Measurements from ENCODE around the gene A2M. TPM values are rescaled to one million over a fixed set of nuclear protein-coding genes. Genes with fewer than 3 reads are reported as not detected.
A peak's percentile ranks its signal among the peaks of the same experiment; 100 is the strongest.

Gene A2M
- total RNA-seq, result not detected in 2 replicates
- 6.4 TPM for total RNA-seq (2013)
- 0.04 and 0.26 TPM in 2 replicates for polyA plus RNA-seq
- 0.21 TPM in 1 of 2 replicates, not detected in the other for polyA minus RNA-seq

DNA sequence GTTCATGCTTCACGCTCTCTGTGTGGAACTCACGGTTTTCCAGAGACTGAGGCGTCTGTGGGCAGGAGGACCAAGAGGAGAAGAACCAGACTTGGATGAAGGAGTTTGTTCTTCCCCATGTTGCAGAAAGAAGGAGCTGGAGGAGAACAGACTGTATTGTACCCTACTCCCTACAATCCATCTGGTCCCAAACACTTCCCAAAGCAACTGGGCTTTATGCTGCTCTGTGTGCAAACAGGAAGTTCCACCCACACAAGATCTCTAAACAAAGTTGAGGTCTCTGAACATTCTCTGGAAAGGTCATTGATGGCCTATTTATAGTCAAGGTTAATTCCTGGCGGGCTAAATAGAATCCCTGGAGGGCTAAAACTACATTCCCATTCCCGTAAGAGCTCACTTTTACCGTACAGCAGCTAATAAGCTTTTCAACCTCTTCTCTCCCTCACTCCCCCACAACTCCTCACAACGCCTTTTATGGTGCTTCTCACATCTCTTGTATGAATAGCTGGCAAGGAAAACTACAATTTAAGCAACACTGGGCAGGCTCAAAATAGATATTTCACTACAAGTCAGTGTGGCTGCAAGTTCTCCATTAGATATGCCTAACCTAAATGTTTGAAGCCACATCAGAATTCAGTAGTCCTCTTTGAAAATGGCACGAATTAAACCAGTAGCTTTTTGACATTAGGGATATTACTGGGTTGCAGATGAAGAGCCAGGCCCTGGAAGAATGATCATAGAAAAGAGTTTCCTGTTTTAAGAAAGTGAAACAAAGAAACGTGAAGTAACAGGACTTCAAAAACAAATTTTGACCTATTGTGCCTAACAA, at the start of gene A2M:
TSS of gene A2M (minus strand) at position 189 of the 829 bp plus-strand sequence. CDS start at position 119, 70 bp downstream.
- H3K4me3 ChIP-seq (ENCODE audit: control extremely low read depth in 1 of 5, extremely low read depth in 1 of 5, insufficient read depth in 1 of 5, low read depth in 2 of 5, low read length in 4 of 5), result no peak within 1 kb of the TSS
- intact Hi-C loops (cut with micrococcal nuclease), result no loop called here
- H3K4me1 ChIP-seq (ENCODE audit: control insufficient read depth in 2 of 2, insufficient read depth in 2 of 2, low read length in 2 of 2), result peaks cover 6 to 17% of the 10 kb centered on the region in 2 donors
- DNase-seq, result no peak
- TF ChIP-seq EZH2 (IDR thresholded peaks at IDR 0.05; ENCODE audit: borderline replicate concordance, insufficient read depth, low read depth, low read length, poor library complexity, severe bottlenecking), result no peak
- TF ChIP-seq, protein P1, sequence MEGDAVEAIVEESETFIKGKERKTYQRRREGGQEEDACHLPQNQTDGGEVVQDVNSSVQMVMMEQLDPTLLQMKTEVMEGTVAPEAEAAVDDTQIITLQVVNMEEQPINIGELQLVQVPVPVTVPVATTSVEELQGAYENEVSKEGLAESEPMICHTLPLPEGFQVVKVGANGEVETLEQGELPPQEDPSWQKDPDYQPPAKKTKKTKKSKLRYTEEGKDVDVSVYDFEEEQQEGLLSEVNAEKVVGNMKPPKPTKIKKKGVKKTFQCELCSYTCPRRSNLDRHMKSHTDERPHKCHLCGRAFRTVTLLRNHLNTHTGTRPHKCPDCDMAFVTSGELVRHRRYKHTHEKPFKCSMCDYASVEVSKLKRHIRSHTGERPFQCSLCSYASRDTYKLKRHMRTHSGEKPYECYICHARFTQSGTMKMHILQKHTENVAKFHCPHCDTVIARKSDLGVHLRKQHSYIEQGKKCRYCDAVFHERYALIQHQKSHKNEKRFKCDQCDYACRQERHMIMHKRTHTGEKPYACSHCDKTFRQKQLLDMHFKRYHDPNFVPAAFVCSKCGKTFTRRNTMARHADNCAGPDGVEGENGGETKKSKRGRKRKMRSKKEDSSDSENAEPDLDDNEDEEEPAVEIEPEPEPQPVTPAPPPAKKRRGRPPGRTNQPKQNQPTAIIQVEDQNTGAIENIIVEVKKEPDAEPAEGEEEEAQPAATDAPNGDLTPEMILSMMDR (IDR thresholded peaks at IDR 0.05), result no peak
- Mint-ChIP-seq H3K27me3 (peaks cover 26% of the 10 kb centered on the region), H3K27ac (no peak within 1 kb of the TSS), H3K4me3 (no peak within 1 kb of the TSS), H3K9me3 (ENCODE audit: insufficient read depth) (no peaks in the 10 kb centered on the region), H3K4me1 (peaks cover 21% of the 10 kb centered on the region)
- ChIA-PET CTCF (no interaction called here), POLR2A (no interaction called here)
- WGBS (ENCODE audit: insufficient coverage), result 67% methylated on average over 8 of the region's 9 CpGs
- no peak within 1 kb of the TSS for H3K9ac ChIP-seq (ENCODE audit: low read length)
- no peaks in the 10 kb centered on the region for H3K9me3 ChIP-seq (ENCODE audit: control extremely low read depth in 1 of 3, control insufficient read depth in 2 of 3, insufficient read depth in 1 of 3, low read length in 2 of 3)
- ATAC-seq (ENCODE audit: low read depth), result no peak
- no peak within 1 kb of the TSS for H3K27ac ChIP-seq (ENCODE audit: low read length in 2 of 2)
- H3K27me3 ChIP-seq (replicated peaks in 1 of 4; ENCODE audit: control extremely low read depth in 1 of 4, control insufficient read depth in 3 of 4, insufficient read depth in 4 of 4, low read length in 3 of 4), result no peaks in the 10 kb centered on the region
- H2AFZ ChIP-seq (ENCODE audit: insufficient read depth, low read depth, low read length, poor library complexity, severe bottlenecking), result no peak within 1 kb of the TSS
- H4K20me1 ChIP-seq (ENCODE audit: control insufficient read depth, insufficient read depth, low read length, poor library complexity, severe bottlenecking), result no peaks in the 10 kb centered on the region
- peak within 1 kb of the TSS; percentile 32 for H3K4me2 ChIP-seq (replicated peaks; ENCODE audit: low read depth, low read length, poor library complexity, severe bottlenecking)
- no peaks in the 10 kb centered on the region for H3K36me3 ChIP-seq (replicated peaks in 1 of 2; ENCODE audit: control extremely low read depth in 1 of 2, control insufficient read depth in 1 of 2, extremely low read depth in 1 of 2, insufficient read depth in 2 of 2, low read length in 1 of 2)
- no peaks in the 10 kb centered on the region for H3K79me2 ChIP-seq (ENCODE audit: control insufficient read depth, insufficient read depth, low read length)

DNA sequence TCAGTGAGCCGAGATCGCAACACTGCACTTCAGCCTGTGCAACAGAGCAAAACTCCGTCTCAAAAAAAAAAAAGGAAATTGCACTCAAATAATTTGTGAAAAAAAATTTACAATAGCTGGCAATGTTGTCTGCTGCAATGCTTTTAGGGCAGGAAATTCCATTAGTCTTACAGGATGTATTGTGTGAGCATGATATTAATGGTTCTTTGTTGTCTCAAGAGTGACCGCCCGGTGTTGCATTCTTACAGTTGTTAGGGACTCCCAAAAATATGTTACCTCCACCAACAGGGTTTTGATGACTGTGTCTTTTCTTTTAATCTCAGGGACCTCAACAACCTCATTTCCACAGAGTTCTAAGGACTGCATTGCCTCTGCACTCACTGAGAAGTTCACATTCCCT, 47.7 kb upstream of the A2M start:
- intact Hi-C loops (cut with micrococcal nuclease), result no loop called here
- no peaks in the 10 kb centered on the region for H3K4me1 Mint-ChIP-seq
- TF ChIP-seq EZH2 (IDR thresholded peaks at IDR 0.05; ENCODE audit: borderline replicate concordance, insufficient read depth, low read depth, low read length, poor library complexity, severe bottlenecking), result no peak
- no peak overlapping the region for H3K4me3 Mint-ChIP-seq
- Histone ChIP-seq H3K4me1 (ENCODE audit: control insufficient read depth in 2 of 2, insufficient read depth in 2 of 2, low read length in 2 of 2) (no peaks in the 10 kb centered on the region), H3K79me2 (ENCODE audit: control insufficient read depth, insufficient read depth, low read length) (no peaks in the 10 kb centered on the region), H3K27ac (ENCODE audit: low read length in 2 of 2) (no peak overlapping the region), H3K9ac (ENCODE audit: low read length) (no peak overlapping the region), H2AFZ (ENCODE audit: insufficient read depth, low read depth, low read length, poor library complexity, severe bottlenecking) (no peak overlapping the region), H3K9me3 (ENCODE audit: control extremely low read depth in 1 of 3, control insufficient read depth in 2 of 3, insufficient read depth in 1 of 3, low read length in 2 of 3) (no peaks in the 10 kb centered on the region), H4K20me1 (ENCODE audit: control insufficient read depth, insufficient read depth, low read length, poor library complexity, severe bottlenecking) (no peaks in the 10 kb centered on the region), H3K36me3 (replicated peaks in 1 of 2; ENCODE audit: control extremely low read depth in 1 of 2, control insufficient read depth in 1 of 2, extremely low read depth in 1 of 2, insufficient read depth in 2 of 2, low read length in 1 of 2) (no peaks in the 10 kb centered on the region), H3K4me3 (ENCODE audit: control extremely low read depth in 1 of 5, extremely low read depth in 1 of 5, insufficient read depth in 1 of 5, low read depth in 2 of 5, low read length in 4 of 5) (no peak overlapping the region), H3K27me3 (replicated peaks in 1 of 4; ENCODE audit: control extremely low read depth in 1 of 4, control insufficient read depth in 3 of 4, insufficient read depth in 4 of 4, low read length in 3 of 4) (no peaks in the 10 kb centered on the region), H3K4me2 (replicated peaks; ENCODE audit: low read depth, low read length, poor library complexity, severe bottlenecking) (no peak overlapping the region)
- ChIA-PET POLR2A (no interaction called here), CTCF (no interaction called here)
- H3K9me3 Mint-ChIP-seq (ENCODE audit: insufficient read depth), result no peaks in the 10 kb centered on the region
- H3K27ac Mint-ChIP-seq, result no peak overlapping the region
- DNase-seq, result no peak
- peaks cover 27% of the 10 kb centered on the region for H3K27me3 Mint-ChIP-seq
- ATAC-seq (ENCODE audit: low read depth), result no peak
- WGBS (ENCODE audit: insufficient coverage), result 86% methylated on average over 2 of the region's 5 CpGs
